ENCODE measurements around the gene EPX.

Gene EPX

GRCh38 chr17:58176200-58176599 lies 16.3 kb upstream of the EPX start:
- no peak overlapping the region for H3K14ac ChIP-seq (ENCODE audit: low read length in 2 of 2)
- DNase-seq: peak; percentile 11
- H3K9ac ChIP-seq (ENCODE audit: low read length): no peak overlapping the region
- H2BK5ac ChIP-seq (ENCODE audit: low read depth, low read length, poor library complexity, severe bottlenecking): no peak overlapping the region
- no peak overlapping the region for H2AK5ac ChIP-seq (ENCODE audit: low read length, severe bottlenecking)
- no peak overlapping the region for H3K4ac ChIP-seq (ENCODE audit: low read depth in 1 of 2, low read length in 2 of 2)
- no peaks in the 10 kb centered on the region for H3K4me1 ChIP-seq (ENCODE audit: control insufficient read depth, insufficient read depth, low read depth, low read length)
- H3K27ac ChIP-seq (ENCODE audit: low read length, poor library complexity, severe bottlenecking): no peak overlapping the region
- no peak overlapping the region for H2AFZ ChIP-seq (ENCODE audit: low read depth, low read length)
- no peak overlapping the region for H3K18ac ChIP-seq (ENCODE audit: low read depth in 1 of 2, low read length in 2 of 2)
- no peak overlapping the region for H3K23ac ChIP-seq (ENCODE audit: low read length in 2 of 2)
- no peak overlapping the region for H3K4me2 ChIP-seq (ENCODE audit: low read length, poor library complexity, severe bottlenecking)
- H3K36me3 ChIP-seq (ENCODE audit: control insufficient read depth in 1 of 2, insufficient read depth in 2 of 2, low read depth in 1 of 2, low read length in 2 of 2): no peaks in the 10 kb centered on the region
- no peak overlapping the region for H2BK12ac ChIP-seq (ENCODE audit: low read length in 2 of 2)
- H3K4me3 ChIP-seq (ENCODE audit: insufficient read depth in 1 of 2, low read depth in 1 of 2, low read length in 2 of 2): no peak overlapping the region
- no peak overlapping the region for H4K91ac ChIP-seq (ENCODE audit: low read length)
- H3K9me3 ChIP-seq (ENCODE audit: control insufficient read depth, low read length): no peaks in the 10 kb centered on the region
- H2BK15ac ChIP-seq (ENCODE audit: low read depth, poor library complexity, severe bottlenecking): no peak overlapping the region
- H4K8ac ChIP-seq (ENCODE audit: low read length): no peak overlapping the region
- no peaks in the 10 kb centered on the region for H3K79me1 ChIP-seq (replicated peaks; ENCODE audit: low read length, poor library complexity, severe bottlenecking)
- no peak overlapping the region for H2BK120ac ChIP-seq (ENCODE audit: low read depth, low read length)
- H3K27me3 ChIP-seq (ENCODE audit: control insufficient read depth in 1 of 2, insufficient read depth in 1 of 2, low read length in 2 of 2): peaks cover 13 to 55% of the 10 kb centered on the region in 2 experiments
- WGBS: 41% methylated on average over 5 of the region's 7 CpGs

- H3K36me3 ChIP-seq (ENCODE audit: control insufficient read depth in 1 of 2, insufficient read depth in 2 of 2, low read depth in 1 of 2, low read length in 2 of 2): no peaks in the 10 kb centered on the region
- no peaks in the 10 kb centered on the region for H3K79me1 ChIP-seq (replicated peaks; ENCODE audit: low read length, poor library complexity, severe bottlenecking)
- no peak overlapping the region for H3K27ac ChIP-seq (ENCODE audit: low read length, poor library complexity, severe bottlenecking)
- H2AK5ac ChIP-seq (ENCODE audit: low read length, severe bottlenecking): no peak overlapping the region
- H3K4me1 ChIP-seq (ENCODE audit: control insufficient read depth, insufficient read depth, low read depth, low read length): no peaks in the 10 kb centered on the region
- H4K91ac ChIP-seq (ENCODE audit: low read length): no peak overlapping the region
- H3K4ac ChIP-seq (ENCODE audit: low read depth in 1 of 2, low read length in 2 of 2): no peak overlapping the region
- DNase-seq: no peak
- H3K14ac ChIP-seq (ENCODE audit: low read length in 2 of 2): no peak overlapping the region
- no peak overlapping the region for H2BK5ac ChIP-seq (ENCODE audit: low read depth, low read length, poor library complexity, severe bottlenecking)
- no peak overlapping the region for H2BK120ac ChIP-seq (ENCODE audit: low read depth, low read length)
- H2AFZ ChIP-seq (ENCODE audit: low read depth, low read length): no peak overlapping the region
- 79% methylated on average over 3 of the region's 4 CpGs for WGBS
- H3K18ac ChIP-seq (ENCODE audit: low read depth in 1 of 2, low read length in 2 of 2): no peak overlapping the region
- H3K4me3 ChIP-seq (ENCODE audit: insufficient read depth in 1 of 2, low read depth in 1 of 2, low read length in 2 of 2): no peak overlapping the region
- H2BK12ac ChIP-seq (ENCODE audit: low read length in 2 of 2): no peak overlapping the region
- H4K8ac ChIP-seq (ENCODE audit: low read length): no peak overlapping the region
- H3K9ac ChIP-seq (ENCODE audit: low read length): no peak overlapping the region
- H2BK15ac ChIP-seq (ENCODE audit: low read depth, poor library complexity, severe bottlenecking): no peak overlapping the region
- H3K27me3 ChIP-seq (ENCODE audit: control insufficient read depth in 1 of 2, insufficient read depth in 1 of 2, low read length in 2 of 2): peaks cover 14 to 51% of the 10 kb centered on the region in 2 experiments
- no peak overlapping the region for H3K23ac ChIP-seq (ENCODE audit: low read length in 2 of 2)
- H3K9me3 ChIP-seq (ENCODE audit: control insufficient read depth, low read length): no peaks in the 10 kb centered on the region
- no peak overlapping the region for H3K4me2 ChIP-seq (ENCODE audit: low read length, poor library complexity, severe bottlenecking)
These were observed 10.7 kb upstream of the EPX start for GRCh38 chr17:58181796-58182195.

- Histone ChIP-seq H3K4me3 (ENCODE audit: insufficient read depth in 1 of 2, low read depth in 1 of 2, low read length in 2 of 2) (no peak overlapping the region), H4K8ac (ENCODE audit: low read length) (no peak overlapping the region), H3K4ac (ENCODE audit: low read depth in 1 of 2, low read length in 2 of 2) (no peak overlapping the region), H3K4me1 (ENCODE audit: control insufficient read depth, insufficient read depth, low read depth, low read length) (no peaks in the 10 kb centered on the region), H3K79me1 (replicated peaks; ENCODE audit: low read length, poor library complexity, severe bottlenecking) (no peaks in the 10 kb centered on the region), H3K4me2 (ENCODE audit: low read length, poor library complexity, severe bottlenecking) (no peak overlapping the region), H3K14ac (ENCODE audit: low read length in 2 of 2) (no peak overlapping the region), H2BK15ac (ENCODE audit: low read depth, poor library complexity, severe bottlenecking) (no peak overlapping the region), H2BK12ac (ENCODE audit: low read length in 2 of 2) (no peak overlapping the region), H3K23ac (ENCODE audit: low read length in 2 of 2) (no peak overlapping the region), H2AK5ac (ENCODE audit: low read length, severe bottlenecking) (no peak overlapping the region), H4K91ac (ENCODE audit: low read length) (no peak overlapping the region), H3K36me3 (ENCODE audit: control insufficient read depth in 1 of 2, insufficient read depth in 2 of 2, low read depth in 1 of 2, low read length in 2 of 2) (no peaks in the 10 kb centered on the region), H3K27me3 (ENCODE audit: control insufficient read depth in 1 of 2, insufficient read depth in 1 of 2, low read length in 2 of 2) (peaks cover 21 to 59% of the 10 kb centered on the region in 2 experiments), H3K9me3 (ENCODE audit: control insufficient read depth, low read length) (no peaks in the 10 kb centered on the region), H3K27ac (ENCODE audit: low read length, poor library complexity, severe bottlenecking) (no peak overlapping the region), H3K9ac (ENCODE audit: low read length) (no peak overlapping the region), H2BK5ac (ENCODE audit: low read depth, low read length, poor library complexity, severe bottlenecking) (no peak overlapping the region), H2AFZ (ENCODE audit: low read depth, low read length) (no peak overlapping the region), H3K18ac (ENCODE audit: low read depth in 1 of 2, low read length in 2 of 2) (no peak overlapping the region), H2BK120ac (ENCODE audit: low read depth, low read length) (no peak overlapping the region)
- no peak for DNase-seq
- WGBS: 72% methylated on average over 4 of the region's 4 CpGs
These were observed 9.0 kb upstream of the EPX start for GRCh38 chr17:58183514-58183913.

DNA sequence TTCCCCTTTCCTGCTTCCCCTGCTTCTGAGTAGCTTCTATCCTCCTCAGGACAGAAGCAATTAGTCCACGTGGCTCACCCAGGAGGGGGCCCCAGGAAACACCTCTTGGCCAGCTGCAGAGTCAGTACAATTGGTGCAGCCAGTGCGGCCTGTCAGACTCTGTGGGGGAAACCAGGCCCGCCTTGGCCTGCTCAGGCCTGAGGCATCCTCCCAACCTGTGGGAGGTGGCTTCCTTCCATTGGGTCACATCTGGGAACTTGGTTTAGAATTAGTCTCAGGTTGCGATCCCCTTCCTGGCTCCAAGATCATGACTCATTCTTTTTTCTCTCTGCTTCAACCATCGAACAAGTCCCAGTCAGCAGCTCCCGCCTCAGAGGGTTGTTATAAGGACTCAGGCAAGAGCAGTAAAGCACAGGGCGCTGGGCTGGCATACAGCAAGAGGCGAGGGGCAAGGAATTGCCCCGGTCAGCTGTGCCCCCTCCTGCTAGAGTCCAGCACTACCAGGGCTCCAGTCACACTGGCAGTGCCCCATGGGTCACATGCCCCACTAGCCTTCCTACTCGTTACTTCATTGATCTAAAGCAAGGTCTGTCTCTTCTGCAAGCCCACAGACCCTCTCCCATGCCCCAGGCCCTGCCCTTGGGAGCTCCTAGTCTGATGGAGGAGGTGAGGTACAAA lies 8.1 kb upstream of the EPX start:
- H3K4me2 ChIP-seq (ENCODE audit: low read length, poor library complexity, severe bottlenecking): no peak overlapping the region
- H3K23ac ChIP-seq (ENCODE audit: low read length in 2 of 2): no peak overlapping the region
- no peak overlapping the region for H2AK5ac ChIP-seq (ENCODE audit: low read length, severe bottlenecking)
- no peak overlapping the region for H4K91ac ChIP-seq (ENCODE audit: low read length)
- peaks cover 21 to 59% of the 10 kb centered on the region in 2 experiments for H3K27me3 ChIP-seq (ENCODE audit: control insufficient read depth in 1 of 2, insufficient read depth in 1 of 2, low read length in 2 of 2)
- H3K18ac ChIP-seq (ENCODE audit: low read depth in 1 of 2, low read length in 2 of 2): no peak overlapping the region
- H3K9ac ChIP-seq (ENCODE audit: low read length): no peak overlapping the region
- no peak overlapping the region for H3K14ac ChIP-seq (ENCODE audit: low read length in 2 of 2)
- no peaks in the 10 kb centered on the region for H3K4me1 ChIP-seq (ENCODE audit: control insufficient read depth, insufficient read depth, low read depth, low read length)
- H2AFZ ChIP-seq (ENCODE audit: low read depth, low read length): no peak overlapping the region
- DNase-seq: no peak
- H3K9me3 ChIP-seq (ENCODE audit: control insufficient read depth, low read length): no peaks in the 10 kb centered on the region
- no peaks in the 10 kb centered on the region for H3K36me3 ChIP-seq (ENCODE audit: control insufficient read depth in 1 of 2, insufficient read depth in 2 of 2, low read depth in 1 of 2, low read length in 2 of 2)
- H2BK15ac ChIP-seq (ENCODE audit: low read depth, poor library complexity, severe bottlenecking): no peak overlapping the region
- no peak overlapping the region for H4K8ac ChIP-seq (ENCODE audit: low read length)
- H3K4me3 ChIP-seq (ENCODE audit: insufficient read depth in 1 of 2, low read depth in 1 of 2, low read length in 2 of 2): no peak overlapping the region
- H3K4ac ChIP-seq (ENCODE audit: low read depth in 1 of 2, low read length in 2 of 2): no peak overlapping the region
- no peaks in the 10 kb centered on the region for H3K79me1 ChIP-seq (replicated peaks; ENCODE audit: low read length, poor library complexity, severe bottlenecking)
- 71% methylated on average over 9 of the region's 10 CpGs for WGBS
- no peak overlapping the region for H2BK12ac ChIP-seq (ENCODE audit: low read length in 2 of 2)
- no peak overlapping the region for H3K27ac ChIP-seq (ENCODE audit: low read length, poor library complexity, severe bottlenecking)
- no peak overlapping the region for H2BK5ac ChIP-seq (ENCODE audit: low read depth, low read length, poor library complexity, severe bottlenecking)
- H2BK120ac ChIP-seq (ENCODE audit: low read depth, low read length): no peak overlapping the region

Measured in mesenchymal stem cell (in vitro differentiated cells and primary cell).